Breast epithelium (tissue), 3 donors: ENCODE data around the gene GALNT5.

Experiments
- POLR2A ChIP-seq: fragments of 450-650 bp; IDR thresholded peaks from one replicate; pipeline ENCODE4 v1.6.1; 2016; ENCODE audit warnings: antibody characterized with exemption, mild to moderate bottlenecking, moderate library complexity
- POLR2AphosphoS5 ChIP-seq, 3 donors: sonication (generic); formaldehyde crosslinking; IDR thresholded peaks; one replicate each; pipeline ENCODE4 v1.6.1; 2017; ENCODE audit warnings: antibody characterized with exemption in 3 of 3
- TF ChIP-seq, protein P1 (sequence below), 3 donors: fragments of 450-650 bp; IDR thresholded peaks; one replicate each; pipeline ENCODE4 v1.5.1; 2016 to 2017; ENCODE audit warnings: antibody characterized with exemption in 3 of 3, mild to moderate bottlenecking in 3 of 3, moderate library complexity in 3 of 3

DNA sequence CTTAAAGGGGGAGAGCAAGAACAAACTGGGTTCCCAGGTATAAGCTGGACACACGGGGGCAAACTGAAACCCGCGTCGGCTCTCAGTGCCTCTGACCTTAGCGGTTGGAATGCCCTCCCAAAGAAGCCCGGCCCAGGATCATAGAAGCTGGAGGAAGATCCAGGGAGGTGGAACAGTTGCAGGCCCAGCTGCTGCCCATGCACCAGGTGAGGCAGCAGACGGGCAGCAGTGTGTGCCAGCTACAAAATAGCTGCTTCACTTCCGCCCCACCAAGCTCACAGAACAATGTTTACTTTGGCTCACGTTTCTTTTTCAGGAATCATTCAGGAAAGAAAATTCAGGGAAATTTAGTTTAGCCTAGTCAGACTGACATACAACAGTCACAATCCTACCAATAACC is 72.0 kb downstream of the GALNT5 start:
- TF ChIP-seq, protein P1, sequence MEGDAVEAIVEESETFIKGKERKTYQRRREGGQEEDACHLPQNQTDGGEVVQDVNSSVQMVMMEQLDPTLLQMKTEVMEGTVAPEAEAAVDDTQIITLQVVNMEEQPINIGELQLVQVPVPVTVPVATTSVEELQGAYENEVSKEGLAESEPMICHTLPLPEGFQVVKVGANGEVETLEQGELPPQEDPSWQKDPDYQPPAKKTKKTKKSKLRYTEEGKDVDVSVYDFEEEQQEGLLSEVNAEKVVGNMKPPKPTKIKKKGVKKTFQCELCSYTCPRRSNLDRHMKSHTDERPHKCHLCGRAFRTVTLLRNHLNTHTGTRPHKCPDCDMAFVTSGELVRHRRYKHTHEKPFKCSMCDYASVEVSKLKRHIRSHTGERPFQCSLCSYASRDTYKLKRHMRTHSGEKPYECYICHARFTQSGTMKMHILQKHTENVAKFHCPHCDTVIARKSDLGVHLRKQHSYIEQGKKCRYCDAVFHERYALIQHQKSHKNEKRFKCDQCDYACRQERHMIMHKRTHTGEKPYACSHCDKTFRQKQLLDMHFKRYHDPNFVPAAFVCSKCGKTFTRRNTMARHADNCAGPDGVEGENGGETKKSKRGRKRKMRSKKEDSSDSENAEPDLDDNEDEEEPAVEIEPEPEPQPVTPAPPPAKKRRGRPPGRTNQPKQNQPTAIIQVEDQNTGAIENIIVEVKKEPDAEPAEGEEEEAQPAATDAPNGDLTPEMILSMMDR (IDR thresholded peaks at IDR 0.05), result no peak
- TF ChIP-seq POLR2A (no peak), POLR2AphosphoS5 (IDR thresholded peaks at IDR 0.05) (no peak)
